LNCaP clone FGC (cell line): Measurements from ENCODE around the gene PLCXD1.
A peak's percentile ranks its signal among the peaks of the same experiment; 100 is the strongest.
"Not testable (repeated sequence)": the region's sequence is repeated elsewhere in the genome, so short reads cannot be mapped to it uniquely, and the experiment has no call there.

Experiments used
- DNase-seq: peaks from one replicate; pipeline ENCODE4 v3.0.0-alpha.2; 2011; ENCODE audit warnings: low read depth
- H3K4me3 ChIP-seq: 2 replicates; pipeline ENCODE4 v1.5.1; 2011; ENCODE audit warnings: mild to moderate bottlenecking, low read depth, low read length, control low read depth
- CTCF ChIP-seq: IDR thresholded peaks from 2 replicates; pipeline ENCODE4 v1.5.1; 2012; ENCODE audit warnings: mild to moderate bottlenecking; ENCODE audit not compliant: control insufficient read depth, insufficient read depth; ENCODE audit errors: extremely low read depth

The PLCXD1 gene

DNA sequence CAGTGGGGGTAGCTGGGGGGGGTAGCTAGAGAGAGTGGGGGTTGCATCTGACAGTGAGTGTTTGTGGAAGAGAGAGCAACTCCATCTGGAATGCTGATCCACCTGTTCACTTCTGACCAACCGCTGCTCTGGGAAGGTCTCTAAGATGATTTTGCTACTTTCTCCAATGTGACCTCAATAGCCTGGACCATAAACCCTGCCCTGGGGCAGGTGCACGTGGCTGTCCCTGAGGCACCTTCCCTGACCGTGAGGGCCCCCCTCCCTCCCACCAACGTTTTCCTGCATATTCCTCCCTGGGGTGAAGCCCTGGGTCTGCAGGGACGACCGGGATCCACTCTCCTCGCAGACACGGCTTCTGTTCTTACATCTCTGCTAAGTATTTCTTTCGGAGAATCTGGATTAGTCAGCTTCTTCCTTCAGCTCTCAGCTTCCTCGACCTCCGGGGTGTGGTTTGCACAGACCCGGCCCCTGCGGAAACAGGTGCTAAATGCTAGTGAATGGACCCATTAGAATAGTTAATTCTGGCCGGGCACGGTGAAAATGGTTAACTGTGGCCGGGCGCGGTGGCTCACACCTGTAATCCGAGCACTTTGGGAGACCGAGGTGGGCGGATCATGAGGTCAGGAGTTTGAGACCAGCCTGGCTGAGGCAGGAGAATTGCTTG, 21.4 kb upstream of the PLCXD1 start:
- H3K4me3 ChIP-seq: no peak overlapping the region
- no peak for DNase-seq
- no peak for TF ChIP-seq CTCF

- H3K4me3 ChIP-seq: no peak overlapping the region
- no peak for TF ChIP-seq CTCF
- DNase-seq: no peak
These were observed 19.8 kb upstream of the PLCXD1 start for GRCh38 chrX:261167-261918.

DNA sequence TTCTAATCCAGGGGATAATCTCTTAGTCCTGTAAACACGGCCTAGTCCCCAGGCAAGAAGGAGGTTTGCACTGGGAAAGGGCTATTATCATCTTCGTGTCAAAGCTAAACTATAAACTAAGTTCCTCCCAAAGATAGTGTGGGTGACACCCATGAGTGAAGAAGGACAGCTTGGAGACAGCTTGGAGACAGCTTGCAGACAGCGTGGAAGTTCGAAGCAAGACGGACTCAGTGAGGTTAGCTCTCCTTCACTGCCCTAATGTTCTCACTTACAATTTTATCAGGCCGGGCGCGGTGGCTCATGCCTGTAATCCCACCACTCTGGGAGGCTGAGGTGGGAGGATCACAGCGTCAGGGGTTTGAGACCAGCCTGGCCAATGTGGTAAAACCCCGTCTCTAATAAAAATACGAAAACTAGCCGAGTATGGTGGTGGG, 19.2 kb upstream of the PLCXD1 start:
- DNase-seq: no peak

DNA sequence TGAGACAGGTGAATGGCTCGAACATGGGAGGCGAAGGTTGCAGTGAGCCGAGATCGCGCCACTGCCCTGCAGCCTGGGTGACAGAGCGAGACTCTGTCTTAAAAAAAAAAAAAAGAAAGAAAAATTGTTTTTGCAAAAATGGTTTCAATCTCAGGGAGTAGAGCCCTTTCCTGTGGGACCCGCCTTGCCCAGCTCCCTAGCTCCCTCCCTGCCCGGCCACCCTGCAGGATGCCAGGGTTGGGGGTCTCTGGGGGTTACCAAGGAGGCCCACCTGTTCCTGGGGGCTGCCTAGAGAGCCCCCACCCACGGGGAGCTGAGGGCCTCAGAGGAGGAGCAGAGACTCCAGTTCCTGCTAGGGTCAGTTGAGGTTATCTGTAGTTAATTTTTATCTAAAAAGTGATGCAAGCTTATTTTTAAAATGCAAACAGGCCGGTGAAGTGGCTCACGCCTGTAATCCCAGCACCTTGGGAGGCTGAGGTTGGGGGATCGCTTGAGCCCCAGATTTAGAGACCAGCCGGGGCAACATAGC, 18.7 kb upstream of the PLCXD1 start:
- no peak overlapping the region for H3K4me3 ChIP-seq
- no peak for TF ChIP-seq CTCF
- DNase-seq: no peak

More for the DNA sequence above, 19.2 kb upstream of the PLCXD1 start:
- TF ChIP-seq CTCF: no peak
- H3K4me3 ChIP-seq: no peak overlapping the region

GRCh38 chrX:264006-264405, 17.2 kb upstream of the PLCXD1 start:
- not testable (repeated sequence) for DNase-seq, H3K4me3 ChIP-seq

DNA sequence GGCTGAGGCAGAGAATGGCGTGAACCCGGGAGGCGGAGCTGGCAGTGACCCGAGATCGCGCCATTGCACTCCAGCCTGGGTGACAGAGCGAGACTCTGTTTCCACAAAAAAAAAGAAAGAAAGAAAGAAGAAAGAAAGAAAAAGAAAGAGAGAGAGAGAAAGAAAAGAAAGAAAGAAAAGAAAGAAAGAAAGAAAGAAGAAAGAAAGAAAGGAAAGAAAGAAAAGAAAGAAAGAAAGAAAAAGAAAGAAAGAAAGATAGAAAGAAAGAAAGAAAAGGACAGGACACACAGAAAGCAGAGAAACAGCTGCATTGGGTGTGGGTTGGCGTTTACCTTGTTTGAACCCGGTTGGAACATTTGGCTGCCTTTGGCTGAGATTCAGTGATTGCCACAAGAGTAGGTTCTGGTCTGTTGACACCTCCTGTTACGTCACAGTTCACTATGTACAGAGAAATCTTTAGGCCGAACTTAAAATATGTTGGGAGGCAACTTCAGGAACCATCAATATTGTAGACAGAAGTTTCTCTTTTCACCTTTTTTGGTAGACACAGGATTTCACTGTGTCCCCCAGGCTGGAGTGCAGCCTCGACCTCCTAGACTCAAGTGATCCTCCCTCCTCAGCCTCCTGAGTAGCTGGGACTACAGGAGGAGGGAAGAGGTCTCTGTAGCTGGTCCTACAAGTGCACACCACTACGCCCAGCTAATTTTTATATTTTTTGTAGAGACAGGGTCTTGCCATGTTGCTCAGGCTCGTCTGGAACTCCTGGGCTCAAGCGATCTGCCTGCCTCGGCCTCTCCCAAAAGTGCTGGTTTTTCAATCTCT, 16.3 kb upstream of the PLCXD1 start:
- no peak for TF ChIP-seq CTCF
- peak; percentile 78 for DNase-seq
- H3K4me3 ChIP-seq: no peak overlapping the region

GRCh38 chrX:265502-265901, 15.7 kb upstream of the PLCXD1 start:
- no peak overlapping the region for H3K4me3 ChIP-seq
- no peak for DNase-seq
- no peak for TF ChIP-seq CTCF
